Spleen (tissue), 11 donors: ENCODE measurements around the gene SLC38A3. TPM values are rescaled to one million over a fixed set of nuclear protein-coding genes. Genes with fewer than 3 reads are reported as not detected.

ENCODE experiments used
- DNase-seq: peaks from one replicate; pipeline ENCODE4 v3.0.0-alpha.2; 2020
- H3K27ac ChIP-seq, 8 donors: fragments of 200-600 bp; sonication (generic) in 7 of 8; 1 replicate in 4 of 8; 2 replicates in 4 of 8; pipeline versions ENCODE4 v1.5.0 to v1.8.0; 2016 to 2021; ENCODE audit warnings: inconsistent platforms in 4 of 8, mild to moderate bottlenecking in 4 of 8, moderate library complexity in 1 of 8
- H3K27me3 ChIP-seq, 7 donors: fragments of 200-600 bp; sonication (generic) in 6 of 7; replicated peaks in 1 of 7; 1 replicate in 4 of 7; 2 replicates in 3 of 7; pipeline versions ENCODE4 v1.5.0 to v1.8.0; 2016 to 2021; ENCODE audit warnings: inconsistent platforms in 3 of 7, mild to moderate bottlenecking in 1 of 7
- H3K36me3 ChIP-seq, 6 donors: fragments of 200-600 bp; sonication (generic) in 5 of 6; 1 replicate in 4 of 6; 2 replicates in 2 of 6; pipeline versions ENCODE4 v1.5.0 to v1.8.0; 2016 to 2021; ENCODE audit warnings: inconsistent platforms in 2 of 6
- H3K4me1 ChIP-seq, 6 donors: fragments of 200-600 bp; sonication (generic) in 5 of 6; 1 replicate in 3 of 6; 2 replicates in 3 of 6; pipeline versions ENCODE4 v1.5.0 to v1.8.0; 2016 to 2021; ENCODE audit warnings: inconsistent platforms in 3 of 6
- H3K4me3 ChIP-seq, 8 donors: fragments of 200-600 bp; sonication (generic) in 7 of 8; 1 replicate in 4 of 8; 2 replicates in 4 of 8; pipeline versions ENCODE4 v1.5.0 to v1.8.0; 2016 to 2021; ENCODE audit warnings: inconsistent platforms in 4 of 8, mild to moderate bottlenecking in 4 of 8, moderate library complexity in 2 of 8
- H3K9me3 ChIP-seq, 8 donors: fragments of 200-600 bp; sonication (generic) in 7 of 8; 1 replicate in 4 of 8; 2 replicates in 4 of 8; pipeline versions ENCODE4 v1.5.0 to v1.8.0; 2016 to 2021; ENCODE audit warnings: inconsistent platforms in 4 of 8
- POLR2A ChIP-seq, 3 donors: fragments of 450-650 bp; IDR thresholded peaks; one replicate each; pipeline ENCODE4 v1.5.1; 2017; ENCODE audit warnings: antibody characterized with exemption in 3 of 3, mild to moderate bottlenecking in 1 of 3
- POLR2AphosphoS5 ChIP-seq, 3 donors: sonication (generic); formaldehyde crosslinking; IDR thresholded peaks; one replicate each; pipeline ENCODE4 v1.5.1; 2017; ENCODE audit warnings: antibody characterized with exemption in 3 of 3
- WGBS, 5 donors: extraction: QIAGEN DNeasy Blood & Tissue Kit in 3 of 5; methylation state at CpG; one replicate each; pipeline versions ENCODE4 v1.1.5 to v1.1.7; 2013 to 2018; 5-methylcytosine and 5-hydroxymethylcytosine counted together
- intact Hi-C: fragments of 100-400 bp; cut with DNase I; formaldehyde crosslinking; loops from one replicate; pipeline ENCODE4 v1.15.0; 2023; ENCODE audit warnings: low total_unique reads
- polyA plus RNA-seq, 3 donors: library from polyadenylated mRNA; stranded (reverse); fragments of 200-250 nt; gene quantifications; one replicate each; pipeline ENCODE4 v1.2.1, GENCODE V29; 2013
- total RNA-seq, 7 donors: library from RNA; depleted of rRNA in 3 of 7; stranded (reverse); fragments of >200 nt in 3 of 7; fragmentation: NEBNext Ultra II Directional in 4 of 7; extraction: Animal tissue kit (Norgen Biotek cat#: 25700) in 4 of 7; gene quantifications; one replicate each; pipeline versions ENCODE4 v1.1.0 to v1.2.1, GENCODE V29; 2016 to 2021
- TF ChIP-seq, protein P1 (sequence below), 11 experiments: fragments of 200-600 bp in 7 of 11; fragments of 450-650 bp in 4 of 11; sonication (generic) in 4 of 11; IDR thresholded peaks in 8 of 11; conservative IDR thresholded peaks in 3 of 11; 1 replicate in 7 of 11; 2 replicates in 4 of 11; pipeline versions ENCODE4 v1.4.0 to v1.8.0; 2016 to 2021; ENCODE audit warnings: antibody characterized with exemption in 11 of 11, inconsistent platforms in 4 of 11, mild to moderate bottlenecking in 1 of 11
- donor health status: healthy with polysubstance abuse.
- donor health status: DM: no; HTN: no; CAD: no; lungs with moderate emphysema.
- donor health status: DM: no; HTN: no; CAD: no.
- donor health status: Bipolar disorder and iron deficiency.
- donor health status: healthy.
- donor health status: DM: no; HTN: no; CAD: no.
- donor health status: DM: yes; HTN: yes; CAD: no.

Gene SLC38A3
- total and polyA plus RNA-seq, 10 donors = 0.02 to 0.07 TPM; not detected in 8

- 51 to 72% (median 63%) methylated on average over 2 to 7 of the region's 7 CpGs for WGBS, 5 donors
- DNase-seq = no peak
- Histone ChIP-seq H3K4me3 (peak overlapping the region in 6 of 8 donors; percentile 4 to 50 (median 16)), H3K27ac (peak overlapping the region in 7 of 8 donors; percentile 58 to 84 (median 74)), H3K27me3 (peaks cover 0 to 24% (median 0%) of the 10 kb centered on the region in 7 donors), H3K9me3 (no peaks in the 10 kb centered on the region), H3K4me1 (peaks cover 0 to 66% (median 28%) of the 10 kb centered on the region in 6 donors), H3K36me3 (no peaks in the 10 kb centered on the region)
- TF ChIP-seq, protein P1, sequence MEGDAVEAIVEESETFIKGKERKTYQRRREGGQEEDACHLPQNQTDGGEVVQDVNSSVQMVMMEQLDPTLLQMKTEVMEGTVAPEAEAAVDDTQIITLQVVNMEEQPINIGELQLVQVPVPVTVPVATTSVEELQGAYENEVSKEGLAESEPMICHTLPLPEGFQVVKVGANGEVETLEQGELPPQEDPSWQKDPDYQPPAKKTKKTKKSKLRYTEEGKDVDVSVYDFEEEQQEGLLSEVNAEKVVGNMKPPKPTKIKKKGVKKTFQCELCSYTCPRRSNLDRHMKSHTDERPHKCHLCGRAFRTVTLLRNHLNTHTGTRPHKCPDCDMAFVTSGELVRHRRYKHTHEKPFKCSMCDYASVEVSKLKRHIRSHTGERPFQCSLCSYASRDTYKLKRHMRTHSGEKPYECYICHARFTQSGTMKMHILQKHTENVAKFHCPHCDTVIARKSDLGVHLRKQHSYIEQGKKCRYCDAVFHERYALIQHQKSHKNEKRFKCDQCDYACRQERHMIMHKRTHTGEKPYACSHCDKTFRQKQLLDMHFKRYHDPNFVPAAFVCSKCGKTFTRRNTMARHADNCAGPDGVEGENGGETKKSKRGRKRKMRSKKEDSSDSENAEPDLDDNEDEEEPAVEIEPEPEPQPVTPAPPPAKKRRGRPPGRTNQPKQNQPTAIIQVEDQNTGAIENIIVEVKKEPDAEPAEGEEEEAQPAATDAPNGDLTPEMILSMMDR (IDR thresholded peaks at IDR 0.05 in 8 of 11, conservative IDR thresholded peaks at IDR 0.05 in 3 of 11) = no peak
- TF ChIP-seq POLR2A (IDR thresholded peaks at IDR 0.05) (no peak), POLR2AphosphoS5 (IDR thresholded peaks at IDR 0.05) (no peak)
- intact Hi-C loops = no loop called here
These were observed 61.8 kb downstream of the SLC38A3 start for GRCh38 chr3:50266836-50267235.

- no peak for DNase-seq
- TF ChIP-seq POLR2AphosphoS5 (IDR thresholded peaks at IDR 0.05) = peak in 2 of 3 donors; percentile 74 to 78
- TF ChIP-seq, protein P1 (IDR thresholded peaks at IDR 0.05 in 8 of 11, conservative IDR thresholded peaks at IDR 0.05 in 3 of 11) = no peak
- H3K27me3 ChIP-seq = peaks cover 0 to 24% (median 0%) of the 10 kb centered on the region in 7 donors
- peak overlapping the region in 6 of 8 donors; percentile 4 to 50 (median 16) for H3K4me3 ChIP-seq
- H3K36me3 ChIP-seq = no peaks in the 10 kb centered on the region
- WGBS, 5 donors = 16 to 32% (median 17%) methylated on average over 16 to 22 of the region's 22 CpGs
- no peaks in the 10 kb centered on the region for H3K9me3 ChIP-seq
- intact Hi-C loops = no loop called here
- H3K4me1 ChIP-seq = peaks cover 0 to 72% (median 31%) of the 10 kb centered on the region in 6 donors
- H3K27ac ChIP-seq = peak overlapping the region in 7 of 8 donors; percentile 58 to 84 (median 74)
These were observed 62.3 kb downstream of the SLC38A3 start for GRCh38 chr3:50267280-50267913.

DNA sequence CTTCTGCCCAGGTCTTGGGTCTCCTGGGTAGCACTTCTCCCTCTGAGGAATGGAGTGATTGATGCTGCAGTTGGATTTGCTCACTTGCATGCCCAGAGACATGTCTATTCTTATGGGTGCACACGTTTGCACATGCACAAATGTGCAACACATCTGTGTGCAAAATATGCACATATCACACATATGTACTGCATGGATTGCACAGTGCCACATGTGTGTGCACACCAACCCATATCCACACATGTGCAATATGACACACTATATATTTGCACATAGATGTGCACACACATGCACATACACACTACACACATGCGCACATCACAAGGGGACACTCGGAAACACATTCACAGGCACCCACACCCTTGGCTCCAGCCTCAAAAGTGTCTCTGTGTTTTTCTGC, 63.2 kb downstream of the SLC38A3 start:
- peaks cover 0 to 27% (median 3%) of the 10 kb centered on the region in 7 donors for H3K27me3 ChIP-seq
- intact Hi-C loops = no loop called here
- H3K36me3 ChIP-seq = no peaks in the 10 kb centered on the region
- no peak overlapping the region for H3K4me3 ChIP-seq
- H3K27ac ChIP-seq = peak overlapping the region in 2 of 8 donors; percentile 60 to 84
- H3K4me1 ChIP-seq = peaks cover 8 to 76% (median 39%) of the 10 kb centered on the region in 6 donors
- WGBS, 5 donors = 61 to 80% (median 72%) methylated on average over 3 of the region's 3 CpGs
- H3K9me3 ChIP-seq = no peaks in the 10 kb centered on the region
- TF ChIP-seq POLR2A (IDR thresholded peaks at IDR 0.05) (no peak), POLR2AphosphoS5 (IDR thresholded peaks at IDR 0.05) (no peak)
- TF ChIP-seq, protein P1 (IDR thresholded peaks at IDR 0.05 in 8 of 11, conservative IDR thresholded peaks at IDR 0.05 in 3 of 11) = no peak
- DNase-seq = no peak

DNA sequence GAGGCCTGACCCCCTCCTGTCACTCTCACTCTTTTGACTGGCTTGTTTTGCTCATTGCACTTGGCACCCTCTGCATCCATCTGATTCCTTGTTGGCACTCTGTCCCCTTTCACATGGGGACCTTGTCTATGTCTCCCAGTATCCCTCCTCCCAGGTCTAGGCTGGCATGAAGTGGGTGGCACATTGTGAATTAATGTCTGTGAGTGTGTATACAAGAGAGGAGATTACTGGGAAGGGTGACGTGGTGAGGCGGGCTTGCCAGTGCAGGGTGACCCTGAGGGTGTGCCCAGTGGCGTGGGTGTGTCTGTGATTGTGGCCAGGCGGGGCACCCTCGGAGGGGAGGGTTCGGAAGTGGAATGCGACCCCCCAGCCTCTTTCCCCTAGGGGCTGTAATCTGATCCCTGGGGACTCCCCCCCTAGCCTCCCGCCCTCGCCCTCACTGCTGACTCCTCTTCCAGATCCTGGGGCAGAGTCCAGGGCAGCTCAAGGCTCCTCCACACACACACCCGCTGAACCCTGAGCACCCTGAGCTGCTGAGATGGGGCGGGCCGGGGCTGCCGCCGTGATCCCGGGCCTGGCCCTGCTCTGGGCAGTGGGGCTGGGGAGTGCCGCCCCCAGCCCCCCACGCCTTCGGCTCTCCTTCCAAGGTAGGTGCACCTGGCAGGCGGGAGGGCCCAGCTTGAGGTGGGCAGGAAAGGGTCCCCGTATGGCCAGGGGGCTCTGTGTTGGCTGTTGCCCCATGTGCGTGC, 63.8 kb downstream of the SLC38A3 start, which contains the start of gene SEMA3B:
Gene SEMA3B (plus strand): TSS at position 445 of the 749 bp plus-strand sequence. CDS start 94 bp downstream, at position 539.
- DNase-seq = no peak
- Histone ChIP-seq H3K9me3 (no peaks in the 10 kb centered on the region), H3K36me3 (no peaks in the 10 kb centered on the region), H3K27me3 (peaks cover 0 to 33% (median 9%) of the 10 kb centered on the region in 7 donors), H3K27ac (peak within 1 kb of the TSS in 6 of 8 donors; percentile 59 to 84 (median 74)), H3K4me1 (peaks cover 10 to 76% (median 43%) of the 10 kb centered on the region in 6 donors), H3K4me3 (peak within 1 kb of the TSS in 2 of 8 donors; percentile 5 to 50)
- TF ChIP-seq POLR2A (IDR thresholded peaks at IDR 0.05) = no peak
- peak in 2 of 3 donors; percentile 24 to 69 for TF ChIP-seq POLR2AphosphoS5 (IDR thresholded peaks at IDR 0.05)
- TF ChIP-seq, protein P1 (IDR thresholded peaks at IDR 0.05 in 8 of 11, conservative IDR thresholded peaks at IDR 0.05 in 3 of 11) = no peak
- 53 to 81% (median 69%) methylated on average over 13 to 21 of the region's 21 CpGs for WGBS, 5 donors
- intact Hi-C loops = no loop called here
